ENCODE results near the gene PRAMEF15. TPM values are rescaled to one million over a fixed set of nuclear protein-coding genes. Genes with fewer than 3 reads are reported as not detected.
"Not testable (repeated sequence)": the region's sequence is repeated elsewhere in the genome, so short reads cannot be mapped to it uniquely, and the experiment has no call there.

The PRAMEF15 gene
- total RNA-seq, result not detected

- H3K4me3 ChIP-seq (replicated peaks in 1 of 3); H3K9me3 ChIP-seq; intact Hi-C loops (cut with DNase I); H3K36me3 ChIP-seq; H3K27ac ChIP-seq; DNase-seq; H3K27me3 ChIP-seq; H3K4me1 ChIP-seq: not testable (repeated sequence)
- WGBS, 2 donors, result 64 to 75% methylated on average over 1 to 4 of the region's 4 CpGs
Observed at GRCh38 chr1:13315281-13315680, at the start of gene PRAMEF15. PRAMEF15 (plus strand) TSS chr1:13315581; CDS start chr1:13318408, 2,827 bp downstream.

DNA sequence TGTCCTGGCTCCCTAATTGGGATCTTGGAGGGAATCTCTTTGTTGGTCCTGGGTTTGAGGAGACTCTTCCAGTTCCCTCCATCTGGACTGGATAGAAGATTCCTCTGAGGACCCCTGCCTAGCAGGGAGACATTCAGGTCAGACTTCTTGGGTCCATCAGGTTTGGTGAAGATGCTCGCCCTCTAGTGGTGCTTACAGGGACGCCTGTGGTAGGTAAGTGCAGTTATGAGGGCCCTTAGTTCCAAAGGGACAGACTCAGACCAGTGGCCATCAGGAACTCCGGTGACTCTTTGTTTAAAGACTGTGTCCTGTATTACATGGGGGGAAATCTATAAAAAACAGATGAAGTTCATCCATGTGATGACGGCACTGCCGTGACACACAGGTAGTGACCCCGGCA, 38.4 kb upstream of the PRAMEF15 start:
- peak in 1 of 2 donors; percentile 1 for DNase-seq
- H3K4me1 ChIP-seq; H3K36me3 ChIP-seq; intact Hi-C loops (cut with DNase I); H3K27me3 ChIP-seq; H3K9me3 ChIP-seq; H3K4me3 ChIP-seq (replicated peaks in 1 of 3); H3K27ac ChIP-seq: not testable (repeated sequence)
- WGBS, 2 donors, result 43% methylated on average over 6 of the region's 6 CpGs; no CpG with 5 or more reads in 1 of the 2 donors

GRCh38 chr1:13279617-13280016, 35.8 kb upstream of the PRAMEF15 start:
- H3K9me3 ChIP-seq; intact Hi-C loops (cut with DNase I); H3K4me3 ChIP-seq (replicated peaks in 1 of 3); H3K4me1 ChIP-seq; DNase-seq; H3K36me3 ChIP-seq; H3K27me3 ChIP-seq; H3K27ac ChIP-seq: not testable (repeated sequence)
- 70 to 87% methylated on average over 3 of the region's 3 CpGs for WGBS, 2 donors

GRCh38 chr1:13285037-13285436, 30.3 kb upstream of the PRAMEF15 start, which contains the start of gene PRAMEF8:
PRAMEF8 (minus strand) TSS chr1:13285137; CDS start chr1:13284091, 1,046 bp downstream.
- H3K4me3 ChIP-seq (replicated peaks in 1 of 3); intact Hi-C loops (cut with DNase I); H3K4me1 ChIP-seq; H3K27ac ChIP-seq; H3K36me3 ChIP-seq; H3K9me3 ChIP-seq; DNase-seq; H3K27me3 ChIP-seq: not testable (repeated sequence)
- WGBS, 2 donors, result no CpG with 5 or more reads among the region's 1 CpG

DNA sequence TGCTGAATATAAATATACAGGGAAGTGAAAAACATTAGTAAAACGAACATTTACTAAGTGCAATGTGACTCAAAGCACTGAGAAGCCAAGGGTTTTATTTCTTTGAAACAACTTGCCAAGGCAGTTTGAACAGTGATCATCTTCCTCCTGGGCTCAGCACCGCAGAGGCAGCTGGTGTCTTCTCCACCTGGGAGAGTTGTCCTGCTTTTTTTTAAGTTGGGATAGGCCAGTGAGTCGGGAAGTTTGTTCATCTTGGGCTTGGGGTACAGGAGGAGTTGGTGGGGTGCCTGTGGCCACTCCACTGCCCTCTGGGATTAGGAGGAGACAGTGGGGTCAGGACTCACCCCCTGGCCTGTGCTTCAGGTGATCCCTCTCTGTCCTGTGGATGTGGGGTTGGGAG, 26.4 kb upstream of the PRAMEF15 start:
- H3K36me3 ChIP-seq; H3K4me1 ChIP-seq; H3K27me3 ChIP-seq; DNase-seq; H3K9me3 ChIP-seq; intact Hi-C loops (cut with DNase I); H3K27ac ChIP-seq; H3K4me3 ChIP-seq (replicated peaks in 1 of 3): not testable (repeated sequence)
- 71 to 80% methylated on average over 1 to 2 of the region's 3 CpGs for WGBS, 2 donors

DNA sequence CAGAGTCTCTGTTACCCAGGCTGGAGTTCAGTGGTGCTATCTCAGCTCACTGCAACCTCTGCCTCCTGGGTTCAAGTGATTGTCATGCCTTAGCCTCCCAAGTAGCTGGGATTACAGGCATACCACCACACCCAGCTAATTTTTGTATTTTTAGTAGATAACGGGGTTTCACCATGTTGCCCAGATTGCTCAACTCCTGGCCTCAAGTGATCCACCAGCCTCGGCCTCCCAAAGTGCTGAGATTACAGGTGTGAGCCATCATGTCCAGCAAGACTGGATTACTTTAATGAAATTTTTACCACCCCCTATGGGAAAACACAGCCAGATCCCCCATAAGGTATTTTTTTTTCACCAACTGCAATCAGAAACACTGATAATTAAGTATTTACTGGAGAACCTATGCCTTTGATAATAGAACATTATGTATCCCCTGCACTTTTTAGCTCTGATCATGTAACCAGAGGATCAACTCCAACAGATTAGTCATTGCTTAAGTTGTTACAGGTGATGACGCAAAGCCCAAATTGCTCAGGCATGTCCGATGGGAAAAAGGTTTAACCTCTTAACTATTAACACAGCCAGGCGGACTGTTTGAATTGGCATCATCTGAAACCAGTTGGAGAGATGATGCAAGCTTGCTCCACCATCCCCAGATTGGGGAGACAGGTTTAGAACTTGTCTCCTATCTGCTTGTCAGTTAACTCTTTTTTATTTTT, 18.0 kb upstream of the PRAMEF15 start:
- H3K9me3 ChIP-seq; H3K4me3 ChIP-seq (replicated peaks in 1 of 3); DNase-seq; H3K4me1 ChIP-seq; H3K27me3 ChIP-seq; H3K36me3 ChIP-seq; intact Hi-C loops (cut with DNase I); H3K27ac ChIP-seq: not testable (repeated sequence)
- 40 to 50% methylated on average over 1 to 2 of the region's 5 CpGs for WGBS, 2 donors

DNA sequence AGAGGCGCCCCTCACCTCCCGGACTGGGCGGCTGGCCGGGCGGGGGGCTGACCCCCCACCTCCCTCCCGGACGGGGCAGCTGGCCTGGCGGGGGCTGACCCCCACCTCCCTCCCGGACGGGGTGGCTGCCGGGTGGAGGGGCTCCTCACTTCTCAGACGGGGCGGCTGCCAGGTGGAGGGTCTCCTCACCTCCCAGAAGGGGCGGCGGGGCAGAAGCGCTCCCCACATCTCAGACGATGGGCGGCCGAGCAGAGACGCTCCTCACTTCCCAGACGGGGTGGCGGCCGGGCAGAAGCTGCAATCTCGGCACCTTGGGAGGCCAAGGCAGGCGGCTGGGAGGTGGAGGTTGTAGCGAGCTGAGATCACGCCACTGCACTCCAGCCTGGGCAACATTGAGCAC, 16.7 kb upstream of the PRAMEF15 start:
- H3K36me3 ChIP-seq; DNase-seq; H3K27me3 ChIP-seq; H3K9me3 ChIP-seq; intact Hi-C loops (cut with DNase I); H3K4me3 ChIP-seq (replicated peaks in 1 of 3); H3K4me1 ChIP-seq; H3K27ac ChIP-seq: not testable (repeated sequence)
- WGBS, 2 donors, result no CpG with 5 or more reads among the region's 27 CpGs

DNA sequence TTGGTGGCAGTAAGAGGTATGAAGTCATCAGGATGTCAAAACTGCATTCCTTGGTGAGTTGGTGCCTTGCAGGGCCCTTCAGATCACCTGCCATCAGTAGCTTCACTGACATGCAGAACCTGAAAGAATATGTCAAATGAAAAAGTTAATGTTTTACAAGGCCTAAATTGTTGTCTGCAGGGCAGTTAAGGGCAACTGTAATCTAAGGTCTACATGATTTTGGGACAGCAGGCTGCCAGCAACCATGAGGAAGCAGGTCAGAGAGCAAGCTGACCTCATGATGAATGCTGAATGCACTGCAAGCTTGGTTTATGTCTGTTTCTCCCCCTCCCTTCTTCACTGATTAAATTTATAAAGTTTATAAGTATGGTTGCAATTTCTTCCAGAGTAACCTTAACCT, 13.2 kb upstream of the PRAMEF15 start:
- H3K27me3 ChIP-seq; H3K9me3 ChIP-seq; H3K4me3 ChIP-seq (replicated peaks in 1 of 3); intact Hi-C loops (cut with DNase I); DNase-seq; H3K36me3 ChIP-seq; H3K27ac ChIP-seq; H3K4me1 ChIP-seq: not testable (repeated sequence)

DNA sequence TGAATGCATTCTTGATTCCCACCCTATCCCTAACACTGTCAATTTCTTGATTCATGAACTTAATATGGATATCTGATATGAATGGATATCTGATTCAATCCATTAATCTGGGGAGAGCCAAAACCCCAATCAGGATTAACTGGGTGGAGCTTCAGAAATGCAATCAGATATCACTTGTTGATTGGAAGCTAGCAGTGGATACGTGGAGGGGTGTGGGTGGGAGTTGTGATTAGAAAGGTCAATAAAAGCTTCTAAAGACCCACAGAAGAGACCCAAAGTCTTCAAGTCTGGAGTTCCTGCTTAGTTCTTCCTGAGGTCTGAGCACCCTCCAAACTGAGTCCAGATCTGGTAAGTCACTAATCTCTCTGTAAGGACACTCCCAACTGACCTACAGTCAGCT, 12.1 kb upstream of the PRAMEF15 start, which contains the start of gene PRAMEF33:
PRAMEF33 (plus strand) TSS at position 301 of the 400 bp plus-strand sequence. CDS start 2,416 bp downstream, outside the sequence.
- no CpG with 5 or more reads among the region's 1 CpG for WGBS, 2 donors
- H3K9me3 ChIP-seq; H3K27ac ChIP-seq; intact Hi-C loops (cut with DNase I); H3K4me1 ChIP-seq; H3K36me3 ChIP-seq; H3K27me3 ChIP-seq; H3K4me3 ChIP-seq (replicated peaks in 1 of 3); DNase-seq: not testable (repeated sequence)

GRCh38 chr1:13342496-13342895, 27.1 kb downstream of the PRAMEF15 start:
- H3K9me3 ChIP-seq; intact Hi-C loops (cut with DNase I); H3K4me3 ChIP-seq (replicated peaks in 1 of 3); DNase-seq; H3K27me3 ChIP-seq; H3K4me1 ChIP-seq; H3K27ac ChIP-seq; H3K36me3 ChIP-seq: not testable (repeated sequence)
- WGBS, 2 donors, result 89 to 93% methylated on average over 8 of the region's 8 CpGs

GRCh38 chr1:13347034-13347433, 31.7 kb downstream of the PRAMEF15 start, which contains the start of gene PRAMEF14:
PRAMEF14 (minus strand) TSS chr1:13347134; CDS start chr1:13345314, 1,820 bp downstream.
- H3K4me3 ChIP-seq (replicated peaks in 1 of 3); H3K27ac ChIP-seq; DNase-seq; H3K27me3 ChIP-seq; H3K36me3 ChIP-seq; H3K4me1 ChIP-seq; H3K9me3 ChIP-seq; intact Hi-C loops (cut with DNase I): not testable (repeated sequence)
- WGBS, 2 donors, result 68 to 91% methylated on average over 6 to 7 of the region's 7 CpGs

DNA sequence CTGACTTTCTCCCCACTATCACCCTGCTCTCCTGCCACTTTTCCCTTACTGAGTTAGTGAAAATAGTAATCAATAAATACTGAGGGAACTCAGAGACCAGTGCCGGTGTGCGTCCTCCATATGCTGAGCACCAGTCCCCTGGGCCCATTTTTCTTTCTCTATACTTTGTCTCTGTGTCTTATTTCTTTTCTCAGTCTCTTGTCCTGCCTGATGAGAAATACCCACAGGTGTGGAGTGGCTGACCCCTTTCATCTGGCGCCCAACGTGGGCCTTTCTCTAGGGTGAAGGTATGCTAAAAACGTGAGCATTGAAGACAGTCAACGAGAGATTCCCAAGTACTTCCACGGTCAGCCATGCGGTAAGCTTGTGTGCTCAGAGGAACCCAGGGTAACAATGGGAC, 38.1 kb downstream of the PRAMEF15 start:
- H3K36me3 ChIP-seq; H3K9me3 ChIP-seq; intact Hi-C loops (cut with DNase I); H3K4me3 ChIP-seq (replicated peaks in 1 of 3); H3K4me1 ChIP-seq; H3K27ac ChIP-seq; DNase-seq; H3K27me3 ChIP-seq: not testable (repeated sequence)
- WGBS, 2 donors, result 78 to 82% methylated on average over 6 to 8 of the region's 8 CpGs

DNA sequence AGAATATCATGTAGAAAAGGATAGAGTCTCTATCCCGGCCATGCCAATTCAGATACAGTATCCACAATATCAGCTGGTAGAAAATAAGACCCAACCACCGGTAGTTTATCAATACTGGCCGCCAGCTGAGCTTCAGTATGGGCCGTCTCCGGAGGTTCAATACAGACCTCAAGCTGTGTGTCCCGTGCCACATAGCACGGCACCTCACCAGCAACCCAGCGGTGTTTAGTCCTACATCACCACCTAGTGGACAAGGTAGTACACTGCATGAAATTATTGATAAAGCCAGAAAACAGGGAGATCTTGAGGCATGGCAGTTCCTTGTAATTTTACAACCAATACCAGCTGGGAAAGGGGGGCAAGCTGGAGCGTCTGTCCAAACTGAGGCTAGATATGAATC, 39.1 kb downstream of the PRAMEF15 start:
- H3K9me3 ChIP-seq; H3K36me3 ChIP-seq; H3K27me3 ChIP-seq; H3K27ac ChIP-seq; DNase-seq; H3K4me1 ChIP-seq; H3K4me3 ChIP-seq (replicated peaks in 1 of 3); intact Hi-C loops (cut with DNase I): not testable (repeated sequence)
- WGBS, 2 donors, result no CpG with 5 or more reads among the region's 9 CpGs

Measured in thyroid gland (tissue), 4 donors.